Breast epithelium (tissue), 4 donors: ENCODE measurements around the gene ATAD3B. TPM values are rescaled to one million over a fixed set of nuclear protein-coding genes. Genes with fewer than 3 reads are reported as not detected.
"Not testable (repeated sequence)": the region's sequence is repeated elsewhere in the genome, so short reads cannot be mapped to it uniquely, and the experiment has no call there.

Source experiments
- DNase-seq, 2 donors: peaks; one replicate each; pipeline ENCODE4 v3.0.0-alpha.2; 2019; ENCODE audit warnings: low spot score in 2 of 2
- H3K27ac ChIP-seq, 2 donors: fragments of 200-600 bp; sonication (generic) in 1 of 2; one replicate each; pipeline ENCODE4 v1.5.1; 2016 to 2019; ENCODE audit warnings: mild to moderate bottlenecking in 1 of 2
- H3K27me3 ChIP-seq, 2 donors: fragments of 200-600 bp; sonication (generic) in 1 of 2; one replicate each; pipeline versions ENCODE4 v1.5.1 to v1.6.0; 2017 to 2019; ENCODE audit warnings: control low read depth in 1 of 2, mild to moderate bottlenecking in 1 of 2
- H3K36me3 ChIP-seq: fragments of 200-600 bp; one replicate; pipeline ENCODE4 v1.5.1; 2019
- H3K4me1 ChIP-seq, 2 donors: fragments of 200-600 bp; sonication (generic); one replicate each; pipeline ENCODE4 v1.5.1; 2016 to 2019; ENCODE audit warnings: control low read depth in 1 of 2
- H3K4me3 ChIP-seq, 3 donors: fragments of 200-600 bp; sonication (generic); 1 replicate in 2 of 3; 2 replicates in 1 of 3; pipeline ENCODE4 v1.5.1; 2016 to 2019; ENCODE audit warnings: mild to moderate bottlenecking in 3 of 3, moderate library complexity in 2 of 3
- H3K9me3 ChIP-seq, 2 donors: fragments of 200-600 bp; sonication (generic) in 1 of 2; one replicate each; pipeline ENCODE4 v1.5.1; 2016 to 2019; ENCODE audit warnings: control low read depth in 1 of 2
- POLR2A ChIP-seq: fragments of 450-650 bp; IDR thresholded peaks from one replicate; pipeline ENCODE4 v1.6.1; 2016; ENCODE audit warnings: antibody characterized with exemption, mild to moderate bottlenecking, moderate library complexity
- POLR2AphosphoS5 ChIP-seq, 3 donors: sonication (generic); formaldehyde crosslinking; IDR thresholded peaks; one replicate each; pipeline ENCODE4 v1.6.1; 2017; ENCODE audit warnings: antibody characterized with exemption in 3 of 3
- intact Hi-C: fragments of 100-400 bp; cut with DNase I; formaldehyde crosslinking; loops from one replicate; pipeline ENCODE4 v1.15.1; 2023; ENCODE audit warnings: low total_unique reads
- total RNA-seq, 3 donors: library from RNA; depleted of rRNA; stranded (reverse); fragments of >200 nt; gene quantifications; one replicate each; pipeline ENCODE4 v1.1.0, GENCODE V29; 2016
- TF ChIP-seq, protein P1 (sequence below), 3 donors: fragments of 450-650 bp; IDR thresholded peaks; one replicate each; pipeline ENCODE4 v1.5.1; 2016 to 2017; ENCODE audit warnings: antibody characterized with exemption in 3 of 3, mild to moderate bottlenecking in 3 of 3, moderate library complexity in 3 of 3

ATAD3B gene
- total RNA-seq, 3 donors from 2014 or later = 9.9 to 22.9 (median 22.4) TPM

DNA sequence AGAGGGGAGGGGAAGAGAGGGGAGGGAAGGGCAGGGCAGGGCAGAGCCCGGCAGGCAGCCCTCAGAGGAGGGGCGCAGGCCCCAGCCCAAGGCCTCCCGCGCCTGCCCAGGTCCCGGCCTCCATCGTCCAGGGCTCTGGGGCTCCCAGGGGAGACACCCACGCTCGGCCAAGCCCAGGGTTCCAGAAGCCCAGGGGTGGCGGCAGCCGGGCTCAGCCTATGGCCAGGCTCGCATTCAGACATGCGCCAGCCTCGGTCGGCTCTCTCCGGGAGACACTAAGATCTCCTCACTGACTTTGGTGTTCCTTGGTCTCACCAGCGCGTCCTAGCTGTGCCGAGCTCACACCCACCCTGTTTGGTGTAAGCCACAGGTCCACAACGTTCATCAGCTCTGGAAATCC, 43.4 kb upstream of the ATAD3B start:
- no peaks in the 10 kb centered on the region for H3K27me3 ChIP-seq
- H3K9me3 ChIP-seq = no peaks in the 10 kb centered on the region
- no peaks in the 10 kb centered on the region for H3K36me3 ChIP-seq
- peaks cover 24 to 40% of the 10 kb centered on the region in 2 donors for H3K4me1 ChIP-seq
- no peak for TF ChIP-seq POLR2A
- no peak for TF ChIP-seq POLR2AphosphoS5 (IDR thresholded peaks at IDR 0.05)
- TF ChIP-seq, protein P1, sequence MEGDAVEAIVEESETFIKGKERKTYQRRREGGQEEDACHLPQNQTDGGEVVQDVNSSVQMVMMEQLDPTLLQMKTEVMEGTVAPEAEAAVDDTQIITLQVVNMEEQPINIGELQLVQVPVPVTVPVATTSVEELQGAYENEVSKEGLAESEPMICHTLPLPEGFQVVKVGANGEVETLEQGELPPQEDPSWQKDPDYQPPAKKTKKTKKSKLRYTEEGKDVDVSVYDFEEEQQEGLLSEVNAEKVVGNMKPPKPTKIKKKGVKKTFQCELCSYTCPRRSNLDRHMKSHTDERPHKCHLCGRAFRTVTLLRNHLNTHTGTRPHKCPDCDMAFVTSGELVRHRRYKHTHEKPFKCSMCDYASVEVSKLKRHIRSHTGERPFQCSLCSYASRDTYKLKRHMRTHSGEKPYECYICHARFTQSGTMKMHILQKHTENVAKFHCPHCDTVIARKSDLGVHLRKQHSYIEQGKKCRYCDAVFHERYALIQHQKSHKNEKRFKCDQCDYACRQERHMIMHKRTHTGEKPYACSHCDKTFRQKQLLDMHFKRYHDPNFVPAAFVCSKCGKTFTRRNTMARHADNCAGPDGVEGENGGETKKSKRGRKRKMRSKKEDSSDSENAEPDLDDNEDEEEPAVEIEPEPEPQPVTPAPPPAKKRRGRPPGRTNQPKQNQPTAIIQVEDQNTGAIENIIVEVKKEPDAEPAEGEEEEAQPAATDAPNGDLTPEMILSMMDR (IDR thresholded peaks at IDR 0.05) = no peak
- no peak for DNase-seq
- H3K4me3 ChIP-seq = no peak overlapping the region
- intact Hi-C loops = no loop called here
- H3K27ac ChIP-seq = peak overlapping the region; percentile 75 to 80

DNA sequence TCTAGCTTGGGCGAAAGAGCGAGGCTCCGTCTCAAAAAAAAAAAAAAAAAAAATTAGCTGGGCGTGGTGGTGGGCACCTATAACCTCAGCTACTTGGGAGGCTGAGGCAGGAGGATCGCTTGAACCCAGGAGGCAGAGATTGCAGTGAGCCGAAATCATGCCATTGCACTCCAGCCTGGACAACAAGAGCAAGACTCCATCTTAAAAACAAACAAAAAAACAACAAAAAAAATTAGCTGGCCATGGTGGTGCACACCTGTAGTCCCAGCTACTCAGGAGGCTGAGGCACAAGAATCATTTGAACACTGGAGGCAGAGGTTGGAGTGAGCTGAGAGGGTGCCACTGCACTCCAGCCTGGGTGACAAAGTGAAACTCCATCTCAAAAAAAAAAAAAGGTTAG, 42.6 kb upstream of the ATAD3B start:
- H3K27me3 ChIP-seq, DNase-seq, H3K4me3 ChIP-seq, H3K36me3 ChIP-seq, intact Hi-C loops, H3K9me3 ChIP-seq: not testable (repeated sequence)
- Histone ChIP-seq H3K4me1 (peaks cover 31 to 46% of the 10 kb centered on the region in 2 donors), H3K27ac (peak overlapping the region in 1 of 2 donors; percentile 95)

DNA sequence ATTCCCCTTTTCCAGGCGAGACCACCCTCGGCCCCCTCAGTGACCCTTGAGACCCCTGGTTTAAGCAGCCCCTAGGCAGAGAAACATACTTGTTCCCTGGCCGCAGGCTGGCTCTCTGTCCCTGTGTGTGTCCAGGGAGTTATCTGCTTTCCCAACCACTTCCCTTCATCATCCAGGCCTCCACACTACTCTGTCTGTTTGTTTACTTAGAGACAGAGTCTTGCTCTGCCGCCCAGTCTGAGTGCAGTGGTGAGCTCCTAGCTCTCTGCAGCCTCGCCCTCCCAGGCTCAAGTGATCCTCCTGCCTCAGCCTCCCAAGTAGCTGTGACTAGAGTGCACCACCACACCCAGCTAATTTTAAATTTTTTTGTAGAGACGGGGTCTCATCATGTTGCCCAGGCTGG, 41.9 kb upstream of the ATAD3B start:
- H3K27me3 ChIP-seq = no peaks in the 10 kb centered on the region
- H3K4me1 ChIP-seq = peaks cover 34 to 52% of the 10 kb centered on the region in 2 donors
- H3K9me3 ChIP-seq = no peaks in the 10 kb centered on the region
- intact Hi-C loops = loop anchor here (2.0 kb wide), 1 partner anchor 429 kb away; the partner anchor contains the start of gene HES4
- no peaks in the 10 kb centered on the region for H3K36me3 ChIP-seq
- TF ChIP-seq, protein P1 (IDR thresholded peaks at IDR 0.05) = no peak
- TF ChIP-seq POLR2AphosphoS5 (IDR thresholded peaks at IDR 0.05) (no peak), POLR2A (no peak)
- no peak overlapping the region for H3K4me3 ChIP-seq
- peak overlapping the region; percentile 95 to 99 for H3K27ac ChIP-seq
- no peak for DNase-seq

DNA sequence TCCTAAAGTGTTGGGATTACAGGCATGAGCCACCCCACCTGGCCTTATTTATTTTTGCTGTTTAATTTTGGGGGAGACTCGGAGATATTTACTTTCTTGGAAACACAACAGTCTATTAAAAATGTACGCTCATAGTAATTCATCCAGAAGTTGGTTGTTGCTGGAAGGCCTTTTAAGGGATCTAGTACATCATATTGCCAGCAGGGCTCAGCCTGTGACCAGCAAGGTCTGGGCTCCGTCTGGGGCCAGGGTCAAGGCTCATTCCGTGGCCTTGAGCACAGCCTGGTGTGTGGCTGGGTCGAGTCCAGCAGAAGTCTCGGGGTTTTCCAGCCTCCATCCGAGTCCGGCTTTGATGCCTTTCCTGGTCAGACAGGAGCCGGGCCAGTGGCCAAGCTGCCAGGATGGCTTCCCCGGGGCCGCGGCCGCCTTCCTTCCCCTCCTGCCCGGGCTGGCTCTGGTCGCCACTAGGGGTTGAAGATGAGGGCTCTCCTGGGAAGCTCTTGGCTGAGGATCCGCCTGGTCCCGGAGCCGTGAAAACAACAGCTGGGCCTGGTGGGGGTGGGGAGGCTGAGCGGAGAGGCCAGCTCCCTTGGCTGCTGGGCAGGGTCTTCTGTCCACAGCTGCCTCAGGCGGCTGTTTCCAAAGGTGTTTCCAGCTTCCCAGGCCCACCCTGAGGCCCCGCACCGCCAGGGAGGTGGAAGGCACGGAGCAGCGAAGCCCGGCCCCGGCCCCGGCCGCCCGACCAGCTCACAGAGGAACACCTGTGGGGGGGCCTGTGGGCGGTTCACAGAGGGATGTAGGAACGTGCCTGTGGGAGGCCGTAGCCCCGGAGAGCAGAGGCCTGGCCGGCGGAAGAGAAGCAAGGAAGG, 41.2 kb upstream of the ATAD3B start:
- H3K9me3 ChIP-seq = no peaks in the 10 kb centered on the region
- H3K27me3 ChIP-seq = no peaks in the 10 kb centered on the region
- TF ChIP-seq POLR2AphosphoS5 (IDR thresholded peaks at IDR 0.05) = peak; percentile 41 to 56 (median 56)
- no peak for TF ChIP-seq POLR2A
- TF ChIP-seq, protein P1 (IDR thresholded peaks at IDR 0.05) = peak; percentile 16 to 48 (median 41)
- H3K4me3 ChIP-seq = peak overlapping the region; percentile 0 to 86 (median 13)
- peaks cover 39 to 57% of the 10 kb centered on the region in 2 donors for H3K4me1 ChIP-seq
- DNase-seq = peak; percentile 72 to 76
- peak overlapping the region; percentile 95 to 99 for H3K27ac ChIP-seq
- H3K36me3 ChIP-seq = no peaks in the 10 kb centered on the region
- intact Hi-C loops = loop anchor here (2.0 kb wide), 1 partner anchor 430 kb away; the partner anchor contains the start of gene HES4

DNA sequence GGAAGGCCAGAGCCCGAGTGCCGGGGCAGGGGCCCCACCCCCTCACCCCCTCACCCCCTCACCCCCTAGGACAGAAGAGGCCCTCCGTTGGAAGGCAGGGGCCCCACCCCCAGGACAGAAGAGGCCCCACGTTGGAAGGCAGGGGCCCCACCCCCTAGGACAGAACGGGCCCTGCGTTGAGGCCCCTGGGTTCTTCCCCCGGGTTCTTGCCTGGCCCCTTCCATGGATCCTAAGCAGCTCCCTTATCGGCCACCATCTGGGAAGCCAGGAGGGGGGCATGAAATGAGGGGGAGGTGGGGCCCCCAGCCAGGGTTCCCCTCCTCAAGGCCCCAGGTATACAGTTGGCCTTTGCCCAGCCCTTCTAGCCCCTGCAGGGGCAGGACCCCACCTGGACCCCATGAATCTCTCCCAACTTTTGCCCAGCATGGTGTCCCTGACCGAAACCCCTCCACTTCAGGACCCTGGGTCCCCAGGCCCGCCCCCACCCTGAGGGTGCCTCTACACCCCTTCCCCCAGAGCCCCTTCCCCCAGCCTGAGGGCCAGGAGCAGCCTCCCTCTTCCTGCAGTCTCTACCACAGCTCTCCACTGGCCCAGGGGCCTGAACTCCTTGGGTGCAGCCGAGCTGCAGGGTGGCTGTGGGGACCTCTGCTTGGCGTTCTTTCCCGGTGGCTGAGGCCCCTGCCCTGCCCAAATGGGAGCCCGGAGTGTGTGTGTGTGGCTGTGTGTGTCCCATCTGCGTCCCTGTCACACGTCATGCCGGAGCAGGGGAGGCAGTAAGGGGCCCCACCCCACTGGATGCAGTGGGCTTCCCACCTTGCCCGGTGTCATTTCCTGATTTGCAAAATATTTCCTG, 40.3 kb upstream of the ATAD3B start:
- Histone ChIP-seq H3K27ac (peak overlapping the region; percentile 95 to 99), H3K4me1 (peaks cover 43 to 59% of the 10 kb centered on the region in 2 donors), H3K27me3 (no peaks in the 10 kb centered on the region), H3K4me3 (peak overlapping the region in 2 of 3 donors; percentile 13 to 86), H3K36me3 (no peaks in the 10 kb centered on the region), H3K9me3 (no peaks in the 10 kb centered on the region)
- DNase-seq = no peak
- no peak for TF ChIP-seq POLR2AphosphoS5 (IDR thresholded peaks at IDR 0.05)
- TF ChIP-seq, protein P1 (IDR thresholded peaks at IDR 0.05) = no peak
- no peak for TF ChIP-seq POLR2A
- intact Hi-C loops = loop anchor here (2.0 kb wide), 1 partner anchor 430 kb away; the partner anchor contains the start of gene HES4
